22Rv1 (cell line): Measurements from ENCODE around the gene PPP4R4.
A peak's percentile ranks its signal among the peaks of the same experiment; 100 is the strongest.

Experiments used
- H3K27ac ChIP-seq: fragments of 450-650 bp; 2 replicates; pipeline ENCODE4 v1.5.1; 2017
- ZFX ChIP-seq: fragments of 450-650 bp; IDR thresholded peaks from 2 replicates; pipeline ENCODE4 v1.6.1; 2017; ENCODE audit warnings: antibody characterized with exemption, borderline replicate concordance
- TF ChIP-seq, protein P1 (sequence below): fragments of 450-650 bp; IDR thresholded peaks from 2 replicates; pipeline ENCODE4 v1.5.1; 2017; ENCODE audit warnings: mild to moderate bottlenecking

Gene PPP4R4

DNA sequence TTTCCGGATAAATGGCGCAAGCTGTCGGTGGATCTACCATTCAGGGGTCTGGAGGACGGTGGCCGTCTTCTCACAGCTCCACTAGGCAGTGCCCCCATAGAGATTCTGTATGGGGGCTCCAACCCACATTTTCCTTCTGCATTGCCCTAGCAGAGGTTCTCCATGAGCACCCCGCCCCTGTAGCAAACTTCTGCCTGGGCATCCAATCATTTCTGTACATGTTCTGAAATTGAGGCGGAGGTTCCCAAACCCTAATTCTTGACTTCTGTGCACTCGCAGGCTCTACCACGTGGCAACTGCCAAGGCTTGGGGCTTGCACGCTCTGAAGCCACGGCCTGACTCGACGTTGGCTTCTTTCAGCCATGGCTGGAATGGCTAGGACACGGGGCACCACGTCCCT, 124.0 kb downstream of the PPP4R4 start:
- no peak for TF ChIP-seq ZFX
- TF ChIP-seq, protein P1, sequence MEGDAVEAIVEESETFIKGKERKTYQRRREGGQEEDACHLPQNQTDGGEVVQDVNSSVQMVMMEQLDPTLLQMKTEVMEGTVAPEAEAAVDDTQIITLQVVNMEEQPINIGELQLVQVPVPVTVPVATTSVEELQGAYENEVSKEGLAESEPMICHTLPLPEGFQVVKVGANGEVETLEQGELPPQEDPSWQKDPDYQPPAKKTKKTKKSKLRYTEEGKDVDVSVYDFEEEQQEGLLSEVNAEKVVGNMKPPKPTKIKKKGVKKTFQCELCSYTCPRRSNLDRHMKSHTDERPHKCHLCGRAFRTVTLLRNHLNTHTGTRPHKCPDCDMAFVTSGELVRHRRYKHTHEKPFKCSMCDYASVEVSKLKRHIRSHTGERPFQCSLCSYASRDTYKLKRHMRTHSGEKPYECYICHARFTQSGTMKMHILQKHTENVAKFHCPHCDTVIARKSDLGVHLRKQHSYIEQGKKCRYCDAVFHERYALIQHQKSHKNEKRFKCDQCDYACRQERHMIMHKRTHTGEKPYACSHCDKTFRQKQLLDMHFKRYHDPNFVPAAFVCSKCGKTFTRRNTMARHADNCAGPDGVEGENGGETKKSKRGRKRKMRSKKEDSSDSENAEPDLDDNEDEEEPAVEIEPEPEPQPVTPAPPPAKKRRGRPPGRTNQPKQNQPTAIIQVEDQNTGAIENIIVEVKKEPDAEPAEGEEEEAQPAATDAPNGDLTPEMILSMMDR, result no peak
- no peak overlapping the region for H3K27ac ChIP-seq

DNA sequence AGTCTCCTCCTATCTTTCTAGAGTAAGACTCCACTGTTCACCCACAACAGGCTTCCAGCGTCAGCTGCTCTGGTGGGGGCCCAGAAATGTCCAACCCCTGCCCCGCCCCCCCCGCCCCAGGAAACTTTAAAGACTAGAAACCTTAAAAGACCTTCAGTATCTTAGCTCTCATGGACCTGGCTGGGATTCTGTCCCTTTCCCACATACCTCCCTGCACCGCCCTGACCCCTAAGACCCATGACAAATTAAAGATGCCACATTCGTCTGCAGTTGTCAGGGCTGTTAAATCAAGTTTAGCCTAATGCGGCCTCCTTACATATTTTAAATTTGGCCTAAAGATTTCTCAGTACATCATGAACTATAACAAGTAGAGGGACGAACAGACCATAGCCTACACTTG, 129.0 kb downstream of the PPP4R4 start:
- TF ChIP-seq, protein P1, result no peak
- no peak for TF ChIP-seq ZFX
- H3K27ac ChIP-seq, result no peak overlapping the region

DNA sequence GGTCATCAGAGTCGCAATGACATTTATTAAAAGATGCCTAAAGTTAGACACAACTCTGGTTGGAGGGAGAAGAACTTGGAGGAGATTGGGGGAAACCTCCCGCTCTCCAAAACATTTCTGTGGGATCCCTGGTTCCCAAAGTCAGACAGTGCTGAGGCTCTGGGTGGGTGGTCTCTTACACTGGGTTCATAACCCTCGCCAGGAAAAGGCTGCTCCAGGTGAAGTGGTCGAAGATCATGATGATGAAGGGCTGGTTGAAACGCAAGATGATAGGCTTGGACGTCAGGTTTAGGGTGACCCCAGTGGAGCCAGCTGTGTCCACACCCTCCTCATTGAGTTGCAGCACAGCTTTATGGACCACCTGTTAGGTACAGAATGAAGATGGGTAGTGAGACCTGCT, 130.1 kb downstream of the PPP4R4 start:
- H3K27ac ChIP-seq, result no peak overlapping the region
- TF ChIP-seq, protein P1, result no peak
- TF ChIP-seq ZFX, result no peak

DNA sequence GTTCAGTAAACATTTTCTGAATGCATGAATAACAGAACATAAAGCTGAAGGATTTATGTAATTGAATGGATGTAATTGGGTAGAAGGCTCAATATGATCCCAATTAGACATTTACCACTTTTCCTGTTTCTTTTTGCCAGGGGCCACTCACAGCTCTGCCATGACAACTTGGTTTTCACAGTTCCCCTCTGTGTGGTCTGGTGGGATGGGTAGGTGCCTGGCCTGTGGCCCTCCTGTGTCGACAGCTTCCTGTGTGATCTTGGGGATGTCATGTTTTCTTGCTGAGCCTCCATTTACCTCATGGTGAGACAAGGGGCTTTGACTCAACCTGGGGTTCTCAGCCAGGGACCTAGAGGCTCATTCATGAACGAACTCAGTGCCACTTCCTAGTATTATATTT, 131.5 kb downstream of the PPP4R4 start:
- TF ChIP-seq, protein P1, result no peak
- TF ChIP-seq ZFX, result no peak

DNA sequence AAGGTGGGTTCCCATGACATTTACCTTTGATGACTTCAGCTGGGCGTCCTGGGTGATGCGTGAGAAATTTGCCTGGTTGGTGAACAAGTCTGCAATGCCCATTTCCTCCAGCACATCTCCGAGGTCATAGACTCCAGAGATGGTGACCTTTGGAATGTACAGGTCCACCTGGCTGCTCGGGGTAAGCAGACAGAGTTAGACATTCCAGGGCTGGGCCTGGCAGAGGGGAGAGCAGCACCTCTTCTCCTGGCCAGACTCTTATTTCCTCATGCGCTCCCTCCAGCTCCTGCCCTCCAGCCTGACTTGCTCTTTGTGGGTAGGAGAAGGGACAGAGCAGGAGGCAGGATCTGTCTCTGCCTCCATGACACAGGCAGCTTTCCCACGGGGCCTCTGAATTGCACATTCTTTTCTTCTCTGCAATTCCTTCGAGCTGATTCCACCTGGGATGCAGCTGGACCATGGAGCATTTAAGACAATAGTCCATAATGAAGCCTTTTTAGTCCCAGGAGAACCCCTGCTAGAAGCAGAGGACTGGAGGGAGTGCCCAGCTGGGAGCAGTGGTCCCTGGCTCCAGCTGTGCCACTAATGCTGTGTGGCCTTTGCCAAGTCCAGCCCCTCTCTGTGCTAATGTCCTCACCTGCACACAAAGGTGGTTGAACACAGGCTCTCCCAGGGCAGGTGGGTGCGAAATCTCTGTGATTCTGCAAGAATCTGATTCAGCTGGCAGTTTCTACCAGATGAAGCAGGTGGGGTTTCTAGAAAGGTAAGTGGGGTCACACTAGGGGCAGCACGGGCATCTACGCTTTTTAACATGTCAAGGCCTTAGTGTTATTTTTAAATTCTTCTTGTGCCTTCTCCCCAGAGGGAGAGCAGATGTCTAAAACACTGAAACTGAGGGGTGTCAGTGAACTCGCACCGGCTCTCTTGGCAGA, 132.2 kb downstream of the PPP4R4 start:
- TF ChIP-seq, protein P1, result no peak
- no peak for TF ChIP-seq ZFX
- no peak overlapping the region for H3K27ac ChIP-seq

More for the DNA sequence above, 131.5 kb downstream of the PPP4R4 start:
- H3K27ac ChIP-seq, result no peak overlapping the region

DNA sequence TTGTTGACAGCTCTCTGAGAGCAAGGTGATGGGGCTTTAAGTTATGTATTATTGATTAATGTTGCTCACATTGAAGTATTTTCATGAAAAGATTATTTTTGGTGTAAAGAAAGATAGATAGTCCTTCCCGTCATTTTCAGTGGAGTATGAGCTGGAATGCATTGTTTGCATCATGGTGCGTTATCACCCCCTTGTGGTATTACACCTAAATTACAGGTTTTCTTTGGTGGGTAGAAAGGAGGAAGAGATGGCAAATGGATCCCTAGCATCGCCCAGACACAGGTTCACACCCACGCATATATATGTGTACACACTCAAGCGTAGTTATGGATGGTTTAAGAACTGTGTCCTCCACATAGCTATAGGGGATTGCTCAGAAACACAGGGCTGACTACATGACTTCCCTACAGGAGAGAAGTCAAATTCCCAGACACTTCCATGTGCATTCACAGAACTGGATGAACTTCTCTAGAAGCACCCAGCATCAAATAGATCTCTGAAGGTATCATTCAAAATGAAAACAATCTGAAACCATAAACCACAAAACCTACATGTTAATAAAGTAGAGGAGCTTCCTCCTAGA, 133.4 kb downstream of the PPP4R4 start:
- no peak overlapping the region for H3K27ac ChIP-seq
- TF ChIP-seq, protein P1, result peak; percentile 51
- TF ChIP-seq ZFX, result no peak

DNA sequence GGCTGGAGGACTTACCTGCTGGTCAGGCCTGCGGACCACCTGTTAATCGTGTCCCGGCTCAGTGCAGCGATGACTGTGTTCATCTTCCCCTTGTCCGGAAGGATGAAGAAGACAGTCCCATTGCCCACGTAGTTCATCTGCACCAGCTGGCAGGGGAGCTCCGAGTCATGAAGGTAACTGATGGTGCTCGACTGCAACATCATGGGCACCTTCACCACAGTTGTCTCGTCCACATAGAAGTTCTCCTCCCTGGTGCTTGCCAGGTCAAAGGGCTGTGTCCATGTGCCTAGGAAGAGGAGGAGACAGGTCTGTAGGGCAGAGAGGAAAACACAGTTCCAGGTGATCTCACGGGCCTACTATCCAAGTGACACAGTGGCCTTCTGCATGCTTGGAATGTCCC, 135.6 kb downstream of the PPP4R4 start:
- TF ChIP-seq ZFX, result no peak
- TF ChIP-seq, protein P1, result no peak
- H3K27ac ChIP-seq, result no peak overlapping the region
